ENCODE results near the gene HEPN1.

HEPN1 gene

GRCh38 chr11:124884869-124885479, 34.1 kb upstream of the HEPN1 start:
- no peak for DNase-seq (ENCODE audit: low spot score)

GRCh38 chr11:124886476-124886875, 32.6 kb upstream of the HEPN1 start:
- no peak for DNase-seq (ENCODE audit: low spot score)

DNA sequence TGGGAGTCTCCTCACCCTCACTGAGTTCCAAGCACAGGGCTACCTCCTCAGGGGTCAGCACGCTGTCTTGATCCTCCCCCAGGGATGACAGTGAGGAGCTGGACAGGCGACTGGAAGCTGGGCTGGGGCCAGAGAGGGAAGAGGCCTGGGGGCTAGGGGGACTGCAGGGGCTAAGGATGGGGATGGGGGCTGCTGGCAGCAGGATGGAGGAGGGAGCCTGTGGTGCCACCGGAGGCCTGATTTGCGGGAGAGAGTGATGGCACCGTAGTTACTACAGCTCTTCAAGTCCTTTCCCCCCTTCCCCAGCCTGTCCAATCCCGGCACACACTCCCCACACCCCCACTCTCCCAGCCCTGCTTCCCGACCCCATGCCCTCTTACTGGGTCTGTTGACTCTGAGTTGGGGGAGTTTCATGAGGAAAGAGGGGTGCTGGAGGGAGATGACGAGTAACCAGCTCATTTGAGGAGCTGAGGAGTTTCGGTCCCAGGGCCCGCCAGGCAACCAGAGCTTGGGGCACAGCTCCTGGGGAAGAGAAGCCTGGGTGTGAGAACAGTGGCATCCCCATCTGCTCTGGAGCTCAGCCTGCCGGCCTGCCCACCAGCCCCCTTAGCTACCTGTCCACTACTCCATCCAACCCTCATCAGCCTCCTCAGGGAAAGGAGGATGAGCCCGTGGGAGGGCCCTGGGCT, 31.9 kb upstream of the HEPN1 start:
- DNase-seq (ENCODE audit: low spot score): no peak

GRCh38 chr11:124887667-124888013, 31.4 kb upstream of the HEPN1 start:
- DNase-seq (ENCODE audit: low spot score): no peak

DNA sequence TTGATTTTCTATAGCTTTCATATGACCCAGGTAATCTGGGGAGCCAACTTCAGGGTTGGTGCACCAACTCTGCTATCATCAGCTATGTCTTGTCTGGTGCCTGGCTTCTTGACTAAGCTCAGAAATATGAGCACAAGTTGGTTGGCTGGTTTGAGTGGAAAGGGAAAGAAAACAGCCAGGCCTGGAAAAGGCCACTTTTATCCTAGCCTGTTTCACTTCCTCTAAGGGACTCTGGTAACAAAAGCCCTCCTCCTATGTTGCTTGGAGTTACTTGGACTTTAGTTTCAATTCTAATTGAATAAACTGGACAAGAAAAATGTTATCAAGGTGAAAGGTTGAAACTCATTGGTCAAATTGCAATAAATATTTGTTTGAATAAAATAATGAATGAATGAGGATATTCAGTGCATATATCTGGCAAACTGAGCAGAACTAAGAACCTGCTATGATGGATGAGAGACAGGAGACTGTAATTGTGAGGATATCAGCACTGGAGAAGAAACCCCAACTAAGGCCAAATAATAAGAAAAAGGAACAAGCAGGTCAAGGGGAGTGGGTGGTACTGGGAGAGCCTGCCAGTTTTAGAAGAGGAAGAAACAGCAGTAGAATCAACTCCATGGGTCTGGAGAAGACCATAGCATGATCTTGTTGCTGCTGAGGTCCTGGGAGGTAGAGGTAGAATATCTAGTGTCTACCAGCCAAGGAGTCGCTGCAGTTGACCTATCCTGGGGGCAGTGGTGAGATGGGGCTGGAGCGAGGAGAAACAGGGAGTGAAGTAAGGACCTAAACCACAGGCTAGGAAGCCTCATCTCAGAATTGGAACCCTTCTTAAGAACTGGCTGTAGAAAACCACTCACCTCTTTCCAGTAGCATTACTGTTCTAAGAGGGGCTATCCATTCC, 29.6 kb upstream of the HEPN1 start:
- DNase-seq (ENCODE audit: low spot score): no peak

DNA sequence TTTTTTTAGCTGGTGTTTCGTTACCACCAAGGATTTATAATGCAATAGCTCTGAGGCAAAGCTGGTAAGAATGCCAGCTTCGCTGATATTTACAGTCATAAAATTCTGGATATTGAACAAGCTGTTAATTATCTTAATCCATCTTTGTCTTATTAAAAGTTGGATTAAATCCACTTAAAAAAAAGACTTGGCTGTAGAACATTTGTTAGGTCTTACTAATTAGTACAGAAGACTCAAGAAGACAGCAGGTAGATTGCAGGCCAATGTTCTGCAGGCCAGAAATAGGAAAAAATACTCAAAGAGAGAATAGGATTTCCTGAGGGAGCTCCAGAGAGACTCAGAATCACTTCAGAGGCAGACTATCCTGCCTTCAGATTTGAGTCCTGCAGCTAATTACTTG, 28.9 kb upstream of the HEPN1 start:
- DNase-seq (ENCODE audit: low spot score): no peak

DNA sequence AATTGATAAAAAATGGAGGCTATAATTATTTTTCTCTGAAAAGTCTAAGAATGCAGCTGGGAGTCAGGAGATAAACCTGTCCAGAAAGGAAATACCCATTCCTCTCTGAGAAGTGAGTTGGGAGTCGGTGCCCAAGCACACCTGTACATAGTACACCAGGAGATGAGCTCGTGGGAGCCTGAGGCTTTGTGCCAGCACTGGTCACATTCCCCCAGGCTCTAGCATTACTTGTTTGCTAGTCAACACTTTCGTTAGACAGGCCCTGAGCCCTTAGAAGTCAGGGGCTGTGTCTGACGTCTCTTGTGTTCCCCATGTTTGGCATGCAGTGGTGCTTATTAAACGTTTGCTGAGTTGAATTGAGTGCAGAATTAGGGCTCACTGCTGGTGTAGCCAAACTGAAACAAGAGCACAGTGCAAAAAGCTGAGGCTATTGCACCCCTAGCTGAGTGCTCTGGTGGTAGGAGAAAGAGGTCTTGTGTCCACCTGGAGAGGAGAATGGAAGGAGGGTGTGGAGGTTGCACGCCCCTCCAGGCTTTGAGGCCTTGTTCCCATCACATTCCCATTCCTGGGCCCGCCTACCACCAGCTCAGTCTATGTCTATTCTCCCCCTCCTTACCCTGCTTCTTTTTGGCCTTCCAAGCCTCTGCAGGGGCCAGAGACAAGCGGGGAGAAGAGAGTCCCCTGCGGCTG, 28.2 kb upstream of the HEPN1 start:
- DNase-seq (ENCODE audit: low spot score): no peak

- DNase-seq (ENCODE audit: low spot score): no peak
Measured at GRCh38 chr11:124891373-124891861, 27.6 kb upstream of the HEPN1 start.

DNA sequence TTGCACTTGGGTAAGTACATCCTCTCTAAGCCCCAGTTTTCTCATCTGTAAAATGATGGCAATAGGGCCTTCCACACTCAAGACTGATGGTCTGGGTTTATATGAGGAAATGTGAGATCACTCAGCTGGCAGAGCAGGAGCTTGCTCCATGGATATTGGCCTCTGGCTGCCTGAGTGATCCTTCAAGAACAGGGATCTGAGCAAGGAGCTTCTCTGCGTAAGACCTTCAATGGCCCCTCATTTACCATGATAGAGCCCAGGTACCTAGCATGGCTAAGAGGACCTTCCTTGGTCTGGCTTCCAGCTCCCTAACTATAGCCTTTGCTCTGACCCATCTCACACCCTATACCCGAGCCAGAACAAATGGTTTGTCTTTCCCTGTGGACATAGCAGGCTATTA, 26.9 kb upstream of the HEPN1 start:
- DNase-seq (ENCODE audit: low spot score): no peak

DNA sequence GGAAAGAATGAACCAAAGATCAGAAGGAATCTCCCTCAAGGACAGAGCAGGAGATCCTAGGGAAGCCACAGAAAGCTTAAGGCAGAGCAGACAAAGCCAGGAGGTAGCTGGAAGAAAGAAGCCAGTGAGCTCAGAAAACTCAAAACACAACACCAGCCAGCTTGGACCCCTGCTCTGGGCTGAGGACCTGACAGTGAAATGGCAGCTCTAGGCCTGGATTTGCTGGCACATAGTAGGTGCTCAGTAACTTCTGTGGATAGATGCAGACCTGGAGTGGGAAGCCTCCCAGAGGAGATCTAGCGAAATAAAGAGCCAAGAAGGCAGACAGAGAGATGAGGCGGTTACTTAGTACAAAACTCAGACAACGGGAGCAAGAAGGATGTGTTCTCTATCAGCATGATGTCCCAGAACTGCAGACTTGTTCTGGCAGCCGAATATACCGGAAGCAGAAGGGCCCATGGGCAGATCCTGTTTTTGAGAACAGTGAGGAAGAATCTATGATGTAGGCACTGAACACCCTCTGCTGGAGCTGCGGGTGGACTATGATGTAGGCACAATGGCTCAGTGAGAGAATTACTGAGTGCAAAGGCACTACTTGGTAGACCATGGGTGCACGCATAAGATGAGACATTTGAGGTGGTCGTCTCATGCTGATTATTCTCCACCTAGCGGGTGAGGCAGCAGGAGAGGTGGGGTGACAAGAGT, 26.1 kb upstream of the HEPN1 start:
- no peak for DNase-seq (ENCODE audit: low spot score)

DNA sequence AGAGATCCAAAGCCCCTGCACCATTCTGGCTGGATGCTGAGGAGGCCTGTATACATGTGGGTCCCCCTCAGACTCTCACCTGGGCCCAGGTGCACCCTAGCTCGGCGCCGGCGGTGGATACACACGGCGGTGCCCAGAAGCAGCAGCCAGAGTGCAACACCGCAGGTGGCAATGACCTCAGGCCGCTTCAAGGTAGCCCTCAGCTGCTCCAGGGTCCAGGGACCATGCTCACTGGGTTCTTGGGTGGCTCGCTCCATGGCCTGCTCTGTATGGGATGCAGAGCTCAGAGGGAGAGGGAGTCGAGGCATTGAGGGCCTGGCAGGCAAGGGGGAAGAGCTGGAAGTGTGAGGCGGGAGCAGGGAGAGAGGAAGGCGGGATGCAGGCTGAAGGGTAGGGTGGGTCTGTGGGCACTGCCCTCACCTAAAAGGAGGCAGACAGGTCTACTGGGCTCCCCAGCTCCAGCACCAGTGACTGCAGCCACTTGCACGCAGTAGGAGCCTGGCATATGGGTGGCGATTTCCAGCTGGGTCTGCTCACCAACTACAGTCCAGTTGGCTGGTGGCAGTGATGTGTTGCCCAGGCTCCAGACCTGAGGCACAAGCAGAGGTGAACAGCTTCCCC, 25.2 kb upstream of the HEPN1 start:
- DNase-seq (ENCODE audit: low spot score): no peak

DNA sequence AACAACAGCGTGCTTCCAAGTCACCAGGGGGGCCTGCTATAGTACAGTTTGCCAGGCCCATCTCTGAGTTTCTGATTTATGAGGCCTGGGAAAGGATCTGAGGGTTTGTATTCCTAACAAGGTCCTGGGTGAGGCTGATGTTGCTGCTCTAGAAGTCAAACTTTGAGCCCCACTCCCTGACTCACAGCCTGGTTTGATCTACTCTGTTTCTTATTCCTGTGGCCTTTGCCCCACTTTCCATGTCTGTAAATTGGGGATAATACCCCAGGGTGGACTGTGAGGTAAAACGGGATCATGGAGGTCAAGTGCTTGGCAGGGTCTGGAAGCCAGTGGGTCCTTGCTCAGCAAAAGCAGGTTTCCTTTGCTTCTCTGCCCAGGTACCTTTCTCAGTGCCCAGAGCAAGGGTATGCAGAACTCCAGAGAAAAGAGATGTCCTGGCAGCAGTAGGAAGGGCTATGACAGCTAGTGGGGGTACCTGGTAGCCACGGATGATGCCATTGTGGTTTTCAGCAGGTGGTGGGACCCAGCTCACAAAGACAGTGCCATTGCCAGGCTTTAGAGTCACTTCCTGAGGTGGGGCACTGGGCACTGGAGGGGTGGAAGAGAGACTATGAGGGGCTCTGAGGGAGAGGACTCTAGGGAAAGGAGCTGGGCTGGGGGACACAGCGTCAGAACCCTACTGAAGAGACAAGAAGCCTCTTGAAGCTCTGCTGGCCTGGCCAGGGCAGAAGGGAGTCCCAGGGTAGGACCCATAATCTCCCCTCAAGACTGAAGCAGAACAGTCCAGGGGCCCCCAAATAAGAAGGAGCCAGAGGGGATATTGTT, 24.2 kb upstream of the HEPN1 start:
- DNase-seq (ENCODE audit: low spot score): no peak

DNA sequence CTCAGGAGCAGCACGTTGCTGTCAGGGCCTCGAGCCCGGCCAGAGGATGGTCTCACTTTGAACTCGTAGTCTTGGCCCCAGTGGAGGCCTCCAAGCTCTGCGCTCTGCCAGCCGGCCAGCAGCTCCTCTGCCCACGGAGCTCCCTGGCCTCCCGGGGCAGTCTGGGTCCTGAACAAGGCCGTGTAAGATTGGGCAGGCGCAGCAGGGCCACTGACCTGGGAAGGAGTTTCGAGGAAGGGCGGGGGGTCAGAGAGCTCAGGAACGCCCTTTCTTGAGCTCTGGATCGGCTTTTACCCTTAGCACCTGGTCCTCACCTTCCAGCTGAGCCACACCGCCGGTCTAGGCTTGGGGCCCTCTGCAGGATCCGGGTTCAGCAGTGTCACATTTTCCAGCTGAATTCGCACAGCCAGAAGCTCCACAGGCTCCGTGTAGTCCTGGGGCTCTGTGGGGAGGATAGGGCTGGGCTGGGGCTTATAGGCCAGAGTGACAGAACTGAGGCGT, 23.5 kb upstream of the HEPN1 start:
- no peak for DNase-seq (ENCODE audit: low spot score)

DNA sequence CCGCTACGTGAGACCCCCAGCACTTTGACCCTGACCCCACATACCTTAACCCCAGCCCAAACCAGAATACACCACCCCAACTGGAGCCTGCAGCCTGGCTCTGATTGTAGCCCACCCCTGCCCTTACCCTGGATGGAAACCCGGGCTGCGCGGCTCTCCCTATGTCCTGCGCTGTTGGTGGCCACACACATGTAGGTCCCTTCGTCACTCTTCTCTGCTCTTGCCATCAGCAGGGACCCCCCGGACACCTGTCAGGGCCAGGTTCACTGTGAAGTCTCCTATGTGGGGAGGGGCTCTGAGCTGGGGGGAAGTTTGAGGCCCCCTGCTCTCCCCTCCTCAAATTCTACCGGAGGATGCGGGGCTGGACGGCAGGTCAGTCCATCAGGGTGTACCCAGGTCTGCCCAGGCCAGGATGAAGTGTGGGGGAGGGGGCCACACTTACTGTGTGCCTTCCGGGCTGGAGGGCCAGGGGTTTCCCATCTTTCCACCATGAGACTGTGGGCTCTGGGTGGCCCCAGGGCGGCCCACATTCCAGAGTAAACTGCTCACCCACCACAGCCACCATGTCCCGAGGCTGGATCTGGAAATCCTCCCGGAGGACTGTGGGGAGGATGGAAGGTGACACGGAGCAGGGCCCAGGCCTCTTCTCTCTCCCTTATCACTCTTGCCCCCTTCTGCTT, 22.8 kb upstream of the HEPN1 start:
- no peak for DNase-seq (ENCODE audit: low spot score)

DNA sequence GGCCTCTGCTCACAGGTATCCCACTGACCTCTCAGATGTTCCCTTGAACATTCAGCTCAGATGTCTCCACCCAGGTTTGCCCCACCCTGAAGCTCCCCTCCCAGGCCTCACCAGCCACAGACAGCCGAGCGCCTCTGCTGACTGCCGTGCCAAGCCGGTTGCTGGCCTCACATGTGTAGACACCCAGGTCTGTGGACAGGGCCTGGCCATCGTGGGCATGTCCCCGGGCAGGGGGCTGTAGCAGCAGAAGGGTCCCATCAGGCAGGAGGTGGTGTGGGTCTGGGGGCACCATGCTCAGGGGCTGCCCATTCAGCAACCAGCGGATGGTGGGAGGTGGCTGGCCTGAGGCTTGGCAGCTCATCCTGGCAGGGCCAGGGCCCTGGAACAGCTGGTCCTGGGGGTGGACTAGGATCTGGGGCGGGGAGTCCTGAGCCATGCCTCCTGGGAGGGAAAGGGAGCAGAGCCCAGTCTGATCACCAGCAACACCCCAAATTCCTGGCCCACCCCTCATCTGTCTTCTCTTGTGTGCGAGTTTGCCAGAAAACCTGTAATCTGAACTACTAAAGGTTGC, 22.1 kb upstream of the HEPN1 start:
- no peak for DNase-seq (ENCODE audit: low spot score)

- no peak for DNase-seq (ENCODE audit: low spot score)
Measured at GRCh38 chr11:124897674-124898262, 21.3 kb upstream of the HEPN1 start, which contains the start of gene ROBO4. Gene ROBO4, minus strand, starts transcription at chr11:124897865. Its CDS starts 70 bp downstream, at chr11:124897795.

DNA sequence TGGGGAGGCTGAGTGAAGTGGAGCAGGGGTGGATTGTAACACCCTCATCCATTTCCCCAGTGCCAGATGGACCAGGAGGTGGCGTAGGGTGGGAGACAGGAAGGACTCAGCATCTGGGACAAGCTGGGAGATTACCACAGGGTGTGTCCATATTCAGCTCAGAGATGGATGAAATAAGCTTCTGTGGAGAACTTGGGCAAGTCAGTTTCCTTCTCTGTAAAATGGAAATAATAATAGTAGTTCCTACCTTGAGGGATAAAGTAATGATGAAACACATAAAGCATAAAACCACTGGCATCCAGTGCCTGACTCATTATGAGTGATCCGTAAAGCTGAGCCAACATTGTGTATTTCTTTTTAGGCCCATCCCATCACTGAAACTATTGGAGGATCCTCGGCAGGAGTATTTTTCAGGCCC, 20.8 kb upstream of the HEPN1 start:
- peak; percentile 91 for DNase-seq (ENCODE audit: low spot score)

DNA sequence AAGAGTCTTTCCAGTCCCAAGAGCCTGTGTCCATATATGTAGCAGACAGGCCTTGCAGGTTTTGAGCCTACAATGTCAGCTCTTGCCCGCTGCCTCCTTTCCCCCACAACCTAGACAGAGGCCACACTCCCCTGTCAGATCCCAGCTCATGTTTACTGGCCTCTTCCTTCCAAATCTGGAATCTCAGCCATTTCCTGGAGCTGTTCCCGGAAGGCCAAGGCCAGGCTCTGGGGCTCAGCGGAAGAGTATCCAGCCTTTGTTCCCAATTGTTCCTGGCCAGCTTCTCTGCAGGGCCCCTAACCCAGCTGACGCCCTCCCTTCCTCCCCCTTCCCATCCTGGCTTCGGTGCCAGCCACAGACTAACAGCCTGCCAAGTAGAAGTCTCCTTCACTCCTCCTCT, 20.3 kb upstream of the HEPN1 start:
- DNase-seq (ENCODE audit: low spot score): peak; percentile 21

Data from RKO (cell line).